DLD1 (cell line): ENCODE data around the gene PSMC5.

Source experiments
- in situ Hi-C: cut with HindIII; loops from 2 replicates; pipeline ENCODE4 v1.10.0; 2017; ENCODE audit warnings: low sequenced_read_pairs

PSMC5 gene

GRCh38 chr17:63819585-63820537 is 7.4 kb upstream of the PSMC5 start:
- in situ Hi-C loops, result loop anchor here (5.0 kb wide), 1 partner anchor 38 kb away; no protein-coding TSS in a partner anchor

- in situ Hi-C loops, result no loop called here
Observed at GRCh38 chr17:63820963-63821561, 6.2 kb upstream of the PSMC5 start.

GRCh38 chr17:63821804-63822203 is 5.4 kb upstream of the PSMC5 start:
- in situ Hi-C loops, result no loop called here

- in situ Hi-C loops, result no loop called here
Observed at GRCh38 chr17:63822537-63822936, 4.7 kb upstream of the PSMC5 start.

GRCh38 chr17:63823659-63824331 is 3.4 kb upstream of the PSMC5 start:
- in situ Hi-C loops, result no loop called here

GRCh38 chr17:63824362-63824761 is 2.9 kb upstream of the PSMC5 start:
- in situ Hi-C loops, result no loop called here

GRCh38 chr17:63826468-63827001 is 696 bp upstream of the PSMC5 start:
- in situ Hi-C loops, result no loop called here

- in situ Hi-C loops, result no loop called here
Observed at GRCh38 chr17:63827801-63828221, 580 bp downstream of the PSMC5 start.

- in situ Hi-C loops, result no loop called here
Observed at GRCh38 chr17:63828936-63829335, 1.7 kb downstream of the PSMC5 start.

- in situ Hi-C loops, result no loop called here
Observed at GRCh38 chr17:63830278-63830677, 3.0 kb downstream of the PSMC5 start.

- in situ Hi-C loops, result no loop called here
Observed at GRCh38 chr17:63830904-63831491, 3.8 kb downstream of the PSMC5 start.

- in situ Hi-C loops, result no loop called here
Observed at GRCh38 chr17:63831505-63831904, 4.3 kb downstream of the PSMC5 start.

- in situ Hi-C loops, result no loop called here
Observed at GRCh38 chr17:63832014-63832413, 4.8 kb downstream of the PSMC5 start.

GRCh38 chr17:63832455-63832854 is 5.2 kb downstream of the PSMC5 start:
- in situ Hi-C loops, result no loop called here

GRCh38 chr17:63833026-63833740 is 6.0 kb downstream of the PSMC5 start:
- in situ Hi-C loops, result no loop called here

GRCh38 chr17:63833741-63834373 is 6.6 kb downstream of the PSMC5 start:
- in situ Hi-C loops, result no loop called here

- in situ Hi-C loops, result no loop called here
Observed at GRCh38 chr17:63834431-63835166, 7.4 kb downstream of the PSMC5 start.

GRCh38 chr17:63835167-63835720 is 8.0 kb downstream of the PSMC5 start:
- in situ Hi-C loops, result no loop called here

- in situ Hi-C loops, result no loop called here
Observed at GRCh38 chr17:63836811-63837210, 9.6 kb downstream of the PSMC5 start.
